Esophagus mucosa (tissue), 1 donor: Measurements from ENCODE around the gene LSG1. TPM values are rescaled to one million over a fixed set of nuclear protein-coding genes. Genes with fewer than 3 reads are reported as not detected.

ENCODE experiments used
- ATAC-seq: fragments of 200-7000 bp; cut with Tn5 transposase; one replicate; pipeline ENCODE4 v1.9.1; 2020
- total RNA-seq: library from RNA; stranded (reverse); gene quantifications from one replicate; pipeline ENCODE4 v1.2.4, GENCODE V29; 2023
- donor health status: DM: yes; HTN: yes; CAD: no.

The LSG1 gene
- total RNA-seq, 1 donor from 2014 or later: 21.6 TPM

- ATAC-seq: peak; percentile 14
Observed at GRCh38 chr3:194686816-194687637, 15.0 kb upstream of the LSG1 start.

- no peak for ATAC-seq
Observed at GRCh38 chr3:194686414-194686815, 14.4 kb upstream of the LSG1 start.

GRCh38 chr3:194685718-194686413 lies 13.9 kb upstream of the LSG1 start, which contains the start of gene FAM43A:
Gene FAM43A, plus strand, starts transcription at chr3:194685883. Its CDS starts 944 bp downstream, at chr3:194686827.
- ATAC-seq: peak; percentile 76

DNA sequence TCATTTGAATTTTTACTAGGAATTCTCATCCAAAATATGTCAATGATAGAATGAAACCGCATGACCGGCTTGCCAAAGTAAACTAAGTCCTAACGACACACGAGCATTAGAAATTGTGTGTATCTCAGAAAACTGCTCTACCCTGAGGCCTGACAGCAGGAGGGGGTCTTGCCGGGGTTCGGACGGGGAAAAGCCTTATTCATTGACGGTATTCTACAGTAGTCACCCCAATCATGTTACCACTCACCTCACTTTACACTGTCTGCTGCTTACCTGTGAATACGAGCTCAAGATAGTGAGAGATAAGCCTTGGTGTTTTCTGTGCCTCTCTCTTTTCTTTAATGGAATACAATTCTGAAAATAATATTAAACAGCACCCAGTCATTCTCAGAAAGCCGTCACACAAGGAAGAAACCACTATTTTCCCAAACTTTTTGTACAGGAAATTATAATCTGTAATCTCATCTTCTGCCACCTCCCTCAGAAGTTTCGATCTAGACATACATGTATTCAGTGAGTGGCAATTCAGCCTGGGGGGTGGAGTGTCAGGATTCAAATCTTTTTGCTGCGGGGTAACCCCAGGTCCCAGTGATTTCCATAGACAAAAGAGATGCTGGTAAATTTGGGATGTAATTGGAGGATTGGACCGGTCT lies 13.2 kb upstream of the LSG1 start:
- no peak for ATAC-seq

- ATAC-seq: no peak
Observed at GRCh38 chr3:194683380-194683779, 11.4 kb upstream of the LSG1 start.

DNA sequence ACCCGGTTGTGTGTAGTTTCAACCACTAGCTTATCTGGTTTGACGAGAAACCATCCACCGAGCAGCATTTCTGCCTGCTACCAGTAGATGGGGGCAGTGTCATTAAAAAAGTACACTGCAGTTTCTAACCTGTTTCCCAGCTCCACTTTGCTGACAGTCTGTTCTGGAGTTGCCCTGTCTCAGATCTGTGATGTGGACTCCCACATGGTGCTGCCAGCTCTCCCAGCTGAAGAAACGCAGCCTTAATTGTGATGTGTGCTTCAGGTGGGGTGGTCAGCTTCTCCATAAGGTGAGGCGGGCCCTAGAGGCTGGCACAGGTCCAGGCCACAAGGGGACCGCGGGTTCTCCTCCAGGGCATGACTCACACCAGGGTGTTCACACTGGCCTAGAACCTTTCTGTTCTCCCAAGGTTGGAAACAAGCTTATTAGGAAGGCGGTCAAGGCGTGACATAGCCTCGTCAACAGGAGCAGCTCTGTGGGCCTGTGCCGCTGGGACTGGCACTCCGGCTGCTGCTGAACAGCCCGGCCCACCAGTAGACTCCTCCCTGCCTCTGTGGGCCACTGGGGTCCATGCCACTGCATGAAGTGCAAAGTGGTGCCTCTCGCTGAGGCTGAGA lies 10.8 kb upstream of the LSG1 start:
- peak; percentile 81 for ATAC-seq

- ATAC-seq: no peak
Observed at GRCh38 chr3:194682189-194682693, 10.2 kb upstream of the LSG1 start.

DNA sequence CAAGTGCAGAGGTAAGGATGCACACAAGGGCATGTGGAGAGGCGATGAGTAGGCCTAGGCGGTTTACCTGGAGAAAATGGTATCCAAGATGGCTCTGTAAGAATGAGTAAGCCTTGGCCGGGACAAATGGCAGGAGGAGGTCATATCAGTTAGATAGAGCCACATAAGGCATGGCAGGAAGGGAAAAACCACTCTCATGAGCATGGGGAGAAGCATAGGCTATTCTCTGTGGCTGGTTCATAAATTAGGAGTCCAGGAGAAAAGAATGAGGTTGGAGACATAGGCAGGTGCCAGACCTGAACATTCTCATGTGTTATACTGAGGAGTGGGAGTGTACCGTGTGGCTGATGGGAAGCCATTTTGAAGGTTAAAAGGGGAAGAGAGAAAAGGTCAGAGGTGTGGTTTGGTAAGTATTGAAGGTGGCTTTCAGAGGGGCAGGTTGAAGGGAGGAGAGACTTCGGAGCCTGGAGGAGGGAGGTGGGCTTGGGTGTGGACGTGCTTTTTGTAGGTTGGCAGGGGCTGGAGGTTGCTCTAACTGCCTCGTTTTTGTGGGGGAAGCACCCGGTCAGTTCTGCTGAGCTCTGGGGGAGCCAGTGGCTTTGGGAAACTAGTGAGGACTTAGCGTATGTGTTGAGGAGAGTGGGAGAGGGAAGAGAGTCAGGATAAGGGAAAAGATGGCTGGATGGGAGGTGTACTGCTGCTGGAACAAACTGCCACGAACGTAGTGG lies 9.1 kb upstream of the LSG1 start:
- ATAC-seq: no peak

DNA sequence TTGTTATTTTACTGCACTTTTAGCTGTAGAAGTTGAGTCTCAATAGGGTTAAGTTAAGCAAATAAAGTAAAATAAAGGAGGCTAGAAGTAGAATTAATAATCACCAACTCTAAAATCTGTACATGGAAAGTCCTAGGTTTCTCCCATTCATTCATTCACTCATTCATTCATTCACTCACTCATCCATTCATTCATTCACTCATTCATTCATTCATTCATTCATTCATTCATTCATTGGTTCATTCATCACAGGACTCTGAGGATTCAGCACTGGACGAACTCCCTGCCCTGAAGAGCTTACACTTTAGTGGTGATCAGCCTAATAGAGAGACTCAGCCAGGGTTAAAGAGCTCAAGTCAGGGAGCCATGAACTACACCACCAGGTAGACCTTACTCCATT lies 4.5 kb upstream of the LSG1 start:
- no peak for ATAC-seq

- ATAC-seq: peak; percentile 12
Observed at GRCh38 chr3:194675680-194676079, 3.7 kb upstream of the LSG1 start.

DNA sequence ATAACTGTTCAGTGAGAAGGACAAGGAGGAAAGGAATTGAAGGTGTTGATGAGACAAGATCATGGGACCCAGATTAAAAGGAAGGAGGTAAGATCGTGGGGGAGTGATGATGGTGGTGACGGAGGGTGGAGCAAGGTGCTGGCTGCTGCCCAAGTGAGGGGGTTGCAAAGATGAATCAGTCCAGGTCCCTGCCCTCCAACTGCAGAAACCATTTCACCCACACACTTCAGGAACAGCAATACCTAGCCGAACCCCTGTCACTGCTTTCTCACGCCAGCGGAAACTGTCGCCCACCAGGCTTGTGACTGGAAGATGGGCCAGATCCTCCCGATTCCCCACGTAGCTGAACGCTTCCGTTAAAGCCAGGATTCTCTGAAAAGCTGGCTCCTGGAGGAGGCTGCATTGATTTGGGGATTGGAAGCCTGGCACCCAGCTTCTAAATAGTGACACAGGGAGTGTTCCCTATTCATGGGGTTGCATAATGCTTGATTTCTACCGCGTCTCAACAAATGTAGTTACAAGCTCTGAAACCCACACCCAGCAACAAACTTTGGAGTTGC lies 3.2 kb upstream of the LSG1 start:
- ATAC-seq: no peak

- no peak for ATAC-seq
Observed at GRCh38 chr3:194673761-194674160, 1.8 kb upstream of the LSG1 start.

DNA sequence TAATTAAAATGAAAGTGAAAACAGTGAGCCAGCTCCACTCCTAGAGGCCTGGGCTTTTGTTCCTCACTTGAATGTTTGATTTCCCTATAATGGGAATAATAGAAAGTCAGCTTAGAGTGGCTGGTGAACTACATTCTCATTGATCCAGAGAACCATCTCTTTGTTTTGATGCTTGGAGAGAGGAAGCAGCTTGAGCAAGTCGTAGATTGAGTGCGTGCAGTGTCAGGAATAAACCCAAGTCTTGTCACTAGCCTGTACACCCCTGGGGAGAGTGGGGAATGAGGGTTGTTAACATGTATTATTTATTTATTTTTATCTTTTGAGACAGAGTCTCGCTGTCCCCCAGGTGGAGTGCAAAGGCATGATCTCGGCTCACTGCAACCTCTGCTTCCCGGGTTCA lies 885 bp upstream of the LSG1 start:
- ATAC-seq: peak; percentile 5

- ATAC-seq: peak; percentile 17
Observed at GRCh38 chr3:194671511-194671899, 486 bp downstream of the LSG1 start.

DNA sequence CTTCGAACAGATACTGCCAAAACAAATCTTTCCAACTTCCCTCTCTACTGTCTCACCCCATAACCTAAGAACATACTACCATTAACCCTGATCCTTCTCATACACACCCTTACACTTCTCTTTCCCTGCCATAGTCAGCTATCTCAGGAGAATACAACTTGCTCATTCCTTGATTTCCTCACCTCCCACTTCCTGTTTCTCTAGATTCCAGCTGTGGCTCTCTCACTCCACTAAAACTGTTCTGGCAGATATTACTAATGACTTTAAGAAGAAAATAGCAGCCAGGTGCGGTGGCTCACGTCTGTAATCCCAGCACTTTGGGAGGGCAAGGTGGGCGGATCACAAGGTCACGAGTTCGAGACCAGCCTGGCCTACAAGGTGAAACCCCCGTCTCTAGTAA lies 4.6 kb downstream of the LSG1 start:
- peak; percentile 14 for ATAC-seq

- ATAC-seq: no peak
Observed at GRCh38 chr3:194664857-194665256, 7.1 kb downstream of the LSG1 start.

DNA sequence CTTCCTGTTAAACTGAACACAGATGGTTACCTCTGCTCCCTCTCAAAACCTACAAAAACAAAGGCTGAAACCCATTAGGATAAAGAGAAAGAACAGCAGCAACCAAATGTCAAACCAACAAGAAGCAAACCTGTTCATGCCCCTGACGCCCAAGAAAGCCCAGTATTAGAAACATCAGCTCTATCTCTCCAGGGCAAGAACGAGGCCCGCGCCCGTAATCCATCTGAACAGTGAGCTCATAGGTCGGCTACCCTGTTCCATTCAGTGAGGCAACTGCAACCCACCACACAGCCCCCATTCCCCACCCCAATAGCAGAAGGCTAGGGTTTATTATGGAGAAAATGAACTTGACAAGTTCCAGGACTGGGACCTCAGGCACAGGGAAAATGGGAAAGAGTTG lies 10.0 kb downstream of the LSG1 start:
- no peak for ATAC-seq

DNA sequence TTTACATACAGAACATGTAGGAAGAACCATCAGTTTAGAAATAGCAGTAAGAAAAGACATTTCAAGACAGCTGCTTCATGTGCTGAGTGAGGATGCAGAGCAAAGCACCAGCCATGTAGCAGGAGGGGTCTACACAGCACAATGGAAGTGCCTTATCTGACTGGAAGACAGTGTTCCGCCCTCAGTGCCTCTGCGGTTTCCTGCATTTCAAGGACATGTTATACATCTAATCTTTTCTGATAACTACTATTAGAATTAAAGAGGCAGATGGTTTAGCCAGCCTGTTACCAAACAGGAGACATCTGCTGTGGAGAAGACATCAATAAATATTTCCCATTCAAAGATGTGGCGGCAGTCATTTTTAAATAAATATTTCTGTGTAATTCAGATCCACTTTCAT lies 10.6 kb downstream of the LSG1 start:
- ATAC-seq: no peak

GRCh38 chr3:194659778-194660177 lies 12.2 kb downstream of the LSG1 start:
- ATAC-seq: no peak

GRCh38 chr3:194658477-194659242 lies 13.3 kb downstream of the LSG1 start:
- no peak for ATAC-seq

- ATAC-seq: no peak
Observed at GRCh38 chr3:194657439-194657838, 14.6 kb downstream of the LSG1 start.
